Lower leg skin (tissue), 4 donors: ENCODE measurements around the gene LRBA. TPM values are rescaled to one million over a fixed set of nuclear protein-coding genes. Genes with fewer than 3 reads are reported as not detected.

Experiments used
- DNase-seq, 2 donors: peaks; one replicate each; pipeline ENCODE4 v3.0.0-alpha.2; 2019; ENCODE audit warnings: low spot score in 2 of 2
- H3K4me3 ChIP-seq: fragments of 200-600 bp; sonication (generic); 2 replicates; pipeline ENCODE4 v1.5.1; 2017; ENCODE audit warnings: mild to moderate bottlenecking, low read depth; ENCODE audit not compliant: poor library complexity, severe bottlenecking
- CTCF ChIP-seq, 3 donors: fragments of 450-650 bp; IDR thresholded peaks; one replicate each; pipeline ENCODE4 v1.5.1; 2016; ENCODE audit warnings: antibody characterized with exemption in 3 of 3, mild to moderate bottlenecking in 3 of 3, moderate library complexity in 2 of 3
- POLR2A ChIP-seq, 2 donors: fragments of 450-650 bp; IDR thresholded peaks; one replicate each; pipeline ENCODE4 v1.6.1; 2016 to 2017; ENCODE audit warnings: antibody characterized with exemption in 2 of 2, mild to moderate bottlenecking in 1 of 2, moderate library complexity in 1 of 2
- WGBS, 2 donors: methylation state at CpG; one replicate each; pipeline ENCODE4 v1.1.5; 2018; 5-methylcytosine and 5-hydroxymethylcytosine counted together
- intact Hi-C: fragments of 100-400 bp; cut with DNase I; formaldehyde crosslinking; loops from one replicate; pipeline ENCODE4 v1.15.0; 2023; ENCODE audit warnings: low total_unique reads
- total RNA-seq, 4 donors: library from RNA; depleted of rRNA; stranded (reverse); fragments of >200 nt; gene quantifications; one replicate each; pipeline ENCODE4 v1.1.0, GENCODE V29; 2016

Gene LRBA
- total RNA-seq, 4 donors from 2014 or later, result 71.9 to 86.8 (median 75.0) TPM

GRCh38 chr4:150771382-150771781 lies 243.7 kb downstream of the LRBA start:
- H3K4me3 ChIP-seq, result no peak overlapping the region
- WGBS, 2 donors, result 95 to 96% methylated on average over 1 of the region's 1 CpG
- no peak for DNase-seq
- intact Hi-C loops, result no loop called here
- TF ChIP-seq POLR2A (IDR thresholded peaks at IDR 0.05) (no peak), CTCF (IDR thresholded peaks at IDR 0.05) (no peak)

- DNase-seq, result no peak
- no peak overlapping the region for H3K4me3 ChIP-seq
- intact Hi-C loops, result no loop called here
- WGBS, 2 donors, result 91 to 96% methylated on average over 4 of the region's 4 CpGs
- TF ChIP-seq CTCF (IDR thresholded peaks at IDR 0.05), result no peak
- no peak for TF ChIP-seq POLR2A (IDR thresholded peaks at IDR 0.05)
Observed at GRCh38 chr4:150769845-150770244, 245.2 kb downstream of the LRBA start.

- no peak overlapping the region for H3K4me3 ChIP-seq
- TF ChIP-seq POLR2A (IDR thresholded peaks at IDR 0.05), result no peak
- WGBS, 2 donors, result 92 to 100% methylated on average over 2 of the region's 2 CpGs
- intact Hi-C loops, result no loop called here
- DNase-seq, result no peak
Observed at GRCh38 chr4:150769248-150769647, 245.8 kb downstream of the LRBA start.

- no peak overlapping the region for H3K4me3 ChIP-seq
- no peak for DNase-seq
- intact Hi-C loops, result no loop called here
- WGBS, 2 donors, result 86 to 91% methylated on average over 1 of the region's 1 CpG
- no peak for TF ChIP-seq POLR2A (IDR thresholded peaks at IDR 0.05)
- no peak for TF ChIP-seq CTCF (IDR thresholded peaks at IDR 0.05)
Observed at GRCh38 chr4:150768497-150768896, 246.6 kb downstream of the LRBA start.

- intact Hi-C loops, result no loop called here
- WGBS, 2 donors, result 92 to 93% methylated on average over 2 of the region's 2 CpGs
- H3K4me3 ChIP-seq, result no peak overlapping the region
- DNase-seq, result no peak
- TF ChIP-seq CTCF (IDR thresholded peaks at IDR 0.05) (no peak), POLR2A (IDR thresholded peaks at IDR 0.05) (no peak)
Observed at GRCh38 chr4:150765216-150765615, 249.9 kb downstream of the LRBA start.

- no peak for DNase-seq
- no peak overlapping the region for H3K4me3 ChIP-seq
- no peak for TF ChIP-seq CTCF (IDR thresholded peaks at IDR 0.05)
- no peak for TF ChIP-seq POLR2A (IDR thresholded peaks at IDR 0.05)
- intact Hi-C loops, result no loop called here
Observed at GRCh38 chr4:150751648-150752047, 263.4 kb downstream of the LRBA start.
